GM23338 (cell line): ENCODE measurements around the gene STAT3.

Experiments
- CREB1 ChIP-seq: fragments of 250-450 bp; sonication (Bioruptor Pico); IDR thresholded peaks from 2 replicates; pipeline ENCODE4 v1.5.0; 2020; ENCODE audit warnings: low read depth, mild to moderate bottlenecking, moderate library complexity
- CTCF ChIP-seq, 2 experiments: fragments of 200-600 bp in 1 of 2; sonication (generic) in 1 of 2; conservative IDR thresholded peaks; 2 replicates each; pipeline versions ENCODE4 v1.5.1 to v1.6.1; 2016 to 2017; ENCODE audit warnings: antibody characterized with exemption in 2 of 2, low read depth in 2 of 2, mild to moderate bottlenecking in 2 of 2, moderate library complexity in 1 of 2
- EZH2 ChIP-seq: fragments of 200-600 bp; sonication (generic); IDR thresholded peaks from one replicate; pipeline ENCODE4 v1.8.0; 2017; ENCODE audit warnings: antibody characterized with exemption, mild to moderate bottlenecking, low read depth; ENCODE audit not compliant: unreplicated experiment
- EZH2phosphoT487 ChIP-seq: fragments of 200-600 bp; sonication (generic); IDR thresholded peaks from one replicate; pipeline ENCODE4 v1.8.1; 2018; ENCODE audit warnings: antibody characterized with exemption; ENCODE audit not compliant: unreplicated experiment
- JUNB ChIP-seq: IDR thresholded peaks from one replicate; pipeline ENCODE4 v1.6.1; 2016; ENCODE audit warnings: antibody characterized with exemption; ENCODE audit not compliant: unreplicated experiment
- NANOG ChIP-seq: IDR thresholded peaks from 2 replicates; pipeline ENCODE4 v1.6.1; 2016; ENCODE audit warnings: antibody characterized with exemption, borderline replicate concordance
- POLR2AphosphoS5 ChIP-seq: IDR thresholded peaks from 2 replicates; pipeline ENCODE4 v1.6.1; 2016; ENCODE audit warnings: antibody characterized with exemption, low read depth
- ZNF114 ChIP-seq: fragments of 250-450 bp; sonication (Bioruptor Pico); IDR thresholded peaks from 2 replicates; pipeline ENCODE4 v1.5.0; 2020; ENCODE audit warnings: mild to moderate bottlenecking, moderate library complexity
- ZNF331 ChIP-seq: fragments of 250-450 bp; sonication (Bioruptor Pico); IDR thresholded peaks from 2 replicates; pipeline ENCODE4 v1.5.0; 2020; ENCODE audit warnings: low read depth, mild to moderate bottlenecking, moderate library complexity
- ZNF462 ChIP-seq: fragments of 250-450 bp; sonication (Bioruptor Pico); IDR thresholded peaks from 2 replicates; pipeline ENCODE4 v1.5.0; 2020; ENCODE audit warnings: mild to moderate bottlenecking, moderate library complexity
- TF ChIP-seq, protein P1 (sequence below): IDR thresholded peaks from 2 replicates; pipeline ENCODE4 v1.6.1; 2016; ENCODE audit warnings: antibody characterized with exemption
- TF ChIP-seq, protein P2 (sequence below): IDR thresholded peaks from one replicate; pipeline ENCODE4 v1.6.1; 2018; ENCODE audit warnings: antibody characterized with exemption; ENCODE audit not compliant: unreplicated experiment

DNA sequence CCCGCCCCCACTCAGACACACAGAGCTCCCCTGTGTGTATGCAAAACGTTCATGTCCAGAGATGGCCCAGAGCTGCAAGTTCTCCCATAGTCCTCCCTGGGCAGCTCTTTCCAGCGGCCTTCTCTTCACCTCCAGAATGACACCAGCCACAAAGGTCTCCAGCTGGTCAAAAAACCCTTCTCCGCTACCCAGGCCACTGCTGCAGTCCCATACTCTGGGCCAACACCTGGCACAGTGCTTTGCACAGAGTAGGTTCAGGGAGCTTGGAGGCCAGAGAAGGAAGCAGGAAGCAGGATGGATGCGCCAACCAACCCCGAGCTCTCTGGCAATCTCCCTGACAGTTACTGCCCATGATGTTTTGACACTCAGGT is 110.9 kb downstream of the STAT3 start:
- TF ChIP-seq CTCF (conservative IDR thresholded peaks at IDR 0.05; ENCODE audit: low read depth in 2 of 2) = no peak
- TF ChIP-seq CREB1 = no peak
- TF ChIP-seq EZH2 = no peak
- no peak for TF ChIP-seq POLR2AphosphoS5
- TF ChIP-seq, protein P1, sequence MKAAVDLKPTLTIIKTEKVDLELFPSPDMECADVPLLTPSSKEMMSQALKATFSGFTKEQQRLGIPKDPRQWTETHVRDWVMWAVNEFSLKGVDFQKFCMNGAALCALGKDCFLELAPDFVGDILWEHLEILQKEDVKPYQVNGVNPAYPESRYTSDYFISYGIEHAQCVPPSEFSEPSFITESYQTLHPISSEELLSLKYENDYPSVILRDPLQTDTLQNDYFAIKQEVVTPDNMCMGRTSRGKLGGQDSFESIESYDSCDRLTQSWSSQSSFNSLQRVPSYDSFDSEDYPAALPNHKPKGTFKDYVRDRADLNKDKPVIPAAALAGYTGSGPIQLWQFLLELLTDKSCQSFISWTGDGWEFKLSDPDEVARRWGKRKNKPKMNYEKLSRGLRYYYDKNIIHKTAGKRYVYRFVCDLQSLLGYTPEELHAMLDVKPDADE = no peak
- no peak for TF ChIP-seq EZH2phosphoT487
- TF ChIP-seq, protein P2, sequence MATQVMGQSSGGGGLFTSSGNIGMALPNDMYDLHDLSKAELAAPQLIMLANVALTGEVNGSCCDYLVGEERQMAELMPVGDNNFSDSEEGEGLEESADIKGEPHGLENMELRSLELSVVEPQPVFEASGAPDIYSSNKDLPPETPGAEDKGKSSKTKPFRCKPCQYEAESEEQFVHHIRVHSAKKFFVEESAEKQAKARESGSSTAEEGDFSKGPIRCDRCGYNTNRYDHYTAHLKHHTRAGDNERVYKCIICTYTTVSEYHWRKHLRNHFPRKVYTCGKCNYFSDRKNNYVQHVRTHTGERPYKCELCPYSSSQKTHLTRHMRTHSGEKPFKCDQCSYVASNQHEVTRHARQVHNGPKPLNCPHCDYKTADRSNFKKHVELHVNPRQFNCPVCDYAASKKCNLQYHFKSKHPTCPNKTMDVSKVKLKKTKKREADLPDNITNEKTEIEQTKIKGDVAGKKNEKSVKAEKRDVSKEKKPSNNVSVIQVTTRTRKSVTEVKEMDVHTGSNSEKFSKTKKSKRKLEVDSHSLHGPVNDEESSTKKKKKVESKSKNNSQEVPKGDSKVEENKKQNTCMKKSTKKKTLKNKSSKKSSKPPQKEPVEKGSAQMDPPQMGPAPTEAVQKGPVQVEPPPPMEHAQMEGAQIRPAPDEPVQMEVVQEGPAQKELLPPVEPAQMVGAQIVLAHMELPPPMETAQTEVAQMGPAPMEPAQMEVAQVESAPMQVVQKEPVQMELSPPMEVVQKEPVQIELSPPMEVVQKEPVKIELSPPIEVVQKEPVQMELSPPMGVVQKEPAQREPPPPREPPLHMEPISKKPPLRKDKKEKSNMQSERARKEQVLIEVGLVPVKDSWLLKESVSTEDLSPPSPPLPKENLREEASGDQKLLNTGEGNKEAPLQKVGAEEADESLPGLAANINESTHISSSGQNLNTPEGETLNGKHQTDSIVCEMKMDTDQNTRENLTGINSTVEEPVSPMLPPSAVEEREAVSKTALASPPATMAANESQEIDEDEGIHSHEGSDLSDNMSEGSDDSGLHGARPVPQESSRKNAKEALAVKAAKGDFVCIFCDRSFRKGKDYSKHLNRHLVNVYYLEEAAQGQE = no peak
- no peak for TF ChIP-seq JUNB
- TF ChIP-seq ZNF462 (CRISPR knock-in tag) = no peak
- no peak for TF ChIP-seq ZNF331 (CRISPR knock-in tag)
- no peak for TF ChIP-seq NANOG
- TF ChIP-seq ZNF114 (CRISPR knock-in tag) = no peak
